Activated CD8-positive, alpha-beta memory T cell treated with anti-CD3 and anti-CD28 coated beads, Interleukin-2, amount 50 U/mL, for 48 hours (primary cell): ENCODE data around the gene COL4A1.

ENCODE experiments used
- DNase-seq: peaks from one replicate; pipeline ENCODE4 v3.0.0-alpha.2; 2020

The COL4A1 gene

DNA sequence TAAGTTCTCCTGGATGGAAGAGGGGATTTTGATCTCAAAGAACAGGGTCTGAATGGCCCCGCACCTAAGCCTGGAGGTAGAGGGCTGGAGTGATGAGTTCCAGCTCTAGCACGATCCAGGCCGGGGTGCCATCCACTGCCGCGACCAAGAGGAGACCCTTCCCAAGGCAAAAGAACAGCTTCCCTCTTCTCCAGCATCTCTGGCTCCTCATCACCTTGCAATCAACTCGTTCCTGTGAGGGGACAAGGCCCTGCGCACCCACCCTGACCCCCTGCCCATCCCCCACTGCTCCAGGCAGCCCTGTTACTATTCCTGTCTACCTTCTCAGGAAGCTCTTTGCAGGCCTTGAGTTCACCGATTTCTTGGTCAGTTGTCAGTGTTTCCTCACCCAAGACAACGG lies 17.8 kb downstream of the COL4A1 start:
- no peak for DNase-seq

DNA sequence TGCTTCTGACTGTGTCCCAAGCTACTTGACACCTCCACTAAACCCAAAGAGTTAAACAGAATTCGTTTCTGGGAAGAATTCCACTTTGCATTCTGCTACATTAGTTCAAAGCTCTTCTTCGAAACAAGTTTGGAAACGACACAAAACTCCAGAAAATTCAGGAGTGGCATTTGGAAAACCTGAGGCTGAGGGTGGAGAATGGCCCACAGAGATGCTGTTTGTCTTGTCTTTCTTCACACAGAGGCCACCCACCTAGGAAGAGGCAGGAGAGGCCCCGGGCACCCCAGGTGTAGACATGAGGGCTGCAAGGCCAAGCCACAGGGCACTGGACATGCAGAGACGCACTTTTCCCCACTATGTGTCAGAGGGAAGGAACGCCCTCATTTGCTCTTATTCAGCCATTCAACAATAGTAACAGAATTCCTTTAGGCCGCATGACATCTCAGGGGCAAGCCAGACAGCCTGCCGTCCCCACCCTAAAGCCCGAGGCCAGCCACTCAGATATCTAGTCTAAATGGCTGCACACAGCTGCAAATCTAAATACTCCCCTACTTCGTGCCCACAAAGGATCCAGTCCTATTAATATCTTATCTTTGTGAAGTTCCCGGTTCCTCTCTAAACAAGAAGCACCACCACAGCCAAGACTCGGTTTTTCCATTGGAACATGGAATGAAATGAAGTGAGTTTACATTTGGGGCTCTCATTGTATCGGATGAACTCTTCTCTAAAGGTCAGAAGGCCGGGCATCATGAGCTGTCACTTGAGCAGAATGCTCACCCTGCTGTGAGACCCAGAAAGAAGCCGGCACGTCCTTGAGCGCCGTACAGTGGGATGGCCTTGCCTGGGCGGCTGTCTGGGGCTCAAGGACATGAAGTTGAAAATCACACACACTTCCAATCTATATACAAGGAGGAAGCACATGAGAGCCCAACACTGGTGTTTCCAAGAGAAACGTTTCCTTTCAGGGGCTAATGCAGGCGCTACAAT lies 19.8 kb downstream of the COL4A1 start:
- no peak for DNase-seq

DNA sequence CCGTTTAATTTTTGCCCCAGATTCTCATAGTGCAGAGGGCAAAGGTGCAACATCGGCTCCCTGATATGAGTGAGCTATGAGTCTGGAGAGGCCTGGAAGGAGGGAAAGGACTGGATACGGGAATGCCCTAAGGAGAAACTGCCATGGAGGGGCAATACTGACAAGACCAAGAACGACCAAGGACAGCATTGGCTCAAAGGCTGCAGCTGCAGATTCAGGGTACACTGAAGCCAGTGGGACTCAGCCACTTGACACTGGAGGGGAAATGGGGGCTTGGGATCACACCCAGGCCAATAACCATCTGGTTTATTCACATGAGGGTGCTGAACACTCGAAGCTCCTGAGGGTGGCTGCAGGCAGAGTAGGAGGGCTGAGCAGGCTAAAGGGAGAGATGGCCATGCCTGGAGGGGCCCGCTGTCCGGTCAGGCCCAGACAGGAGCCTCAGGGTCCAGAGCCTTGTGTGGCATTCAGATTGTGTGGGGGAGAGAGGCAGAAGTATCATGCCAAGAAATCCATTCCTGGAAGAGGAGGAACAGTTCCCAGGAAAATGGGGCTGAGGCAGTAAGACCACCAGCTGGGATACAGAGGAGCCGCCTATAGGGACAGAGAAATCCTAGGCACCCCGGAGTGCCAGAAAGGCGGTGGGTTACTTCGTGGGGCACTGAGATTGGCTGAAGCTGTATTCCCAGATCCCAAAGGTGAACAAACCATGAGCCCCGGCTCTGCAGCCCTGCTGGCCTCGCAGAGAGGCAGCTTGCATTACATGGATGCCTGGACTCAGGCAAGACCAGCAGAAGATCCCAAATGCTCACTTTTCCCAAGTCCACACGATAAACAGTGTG lies 20.7 kb downstream of the COL4A1 start:
- no peak for DNase-seq

DNA sequence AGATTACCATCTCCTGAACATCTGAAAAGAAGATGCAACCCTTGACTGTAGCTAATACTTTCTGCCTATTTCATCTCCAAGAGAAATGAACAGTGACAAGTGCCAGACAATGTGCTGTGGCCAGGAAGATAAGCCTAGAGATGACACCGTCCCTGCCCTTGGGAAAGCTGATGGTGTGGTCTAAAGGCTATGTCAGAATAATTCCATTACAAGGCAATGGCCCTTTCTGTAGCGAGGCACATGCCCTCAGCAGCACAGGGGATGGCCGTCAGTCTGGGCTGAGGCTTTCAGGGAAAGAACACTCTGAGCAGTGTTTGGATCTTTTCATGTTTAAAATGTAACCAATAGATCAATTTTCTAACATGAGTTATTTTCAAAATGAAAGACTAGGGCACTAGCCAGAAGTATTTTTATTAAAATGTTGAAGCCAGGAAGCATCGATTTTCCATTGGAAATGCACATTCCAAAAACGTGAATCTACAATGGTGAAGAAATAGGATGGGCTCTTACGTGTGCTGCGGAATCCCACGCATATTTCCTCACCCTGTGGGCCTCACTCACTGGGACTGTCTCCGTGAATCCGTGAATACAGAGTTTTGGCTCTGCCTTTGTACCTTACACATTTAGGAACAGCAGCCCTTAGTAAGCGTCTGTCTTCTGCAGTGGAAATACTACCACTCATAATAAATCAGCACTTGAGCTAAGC lies 22.0 kb downstream of the COL4A1 start:
- no peak for DNase-seq

DNA sequence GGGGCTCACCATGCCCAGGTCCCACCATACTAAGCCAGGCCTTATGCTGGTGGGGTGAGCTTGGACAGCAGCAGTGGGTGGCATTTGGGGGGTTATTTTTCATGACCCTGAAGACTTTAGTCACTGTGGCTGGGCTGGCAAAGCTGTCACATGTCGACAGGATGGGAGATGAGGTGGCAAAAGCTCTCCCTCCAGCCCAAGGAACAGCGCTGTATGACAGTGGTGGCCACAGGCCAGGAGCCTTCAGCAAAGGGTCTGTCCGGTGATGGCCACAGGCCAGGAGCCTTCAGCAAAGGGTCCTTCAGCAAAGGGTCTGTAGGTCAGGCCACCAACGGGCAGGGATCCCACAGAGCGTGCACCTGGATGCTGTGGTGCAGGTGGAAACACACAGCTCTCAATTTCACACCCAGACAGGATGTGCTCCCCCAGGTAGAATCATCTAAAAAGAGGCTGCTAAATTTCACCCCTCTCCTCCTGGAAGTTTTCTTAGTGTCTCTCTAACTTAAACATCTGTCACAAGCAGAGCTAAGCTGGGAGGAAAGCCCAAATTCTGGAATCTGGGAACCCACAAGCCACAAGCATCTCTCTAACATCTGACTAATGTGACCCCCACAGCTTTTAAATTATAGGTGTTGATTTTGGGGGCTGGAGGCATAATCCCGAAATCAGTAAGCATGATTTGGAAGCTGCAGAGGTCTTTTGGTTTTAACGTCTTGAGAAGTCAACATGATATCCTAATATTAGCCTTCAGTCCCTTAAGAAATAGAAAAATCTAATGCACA lies 23.0 kb downstream of the COL4A1 start:
- DNase-seq, result no peak

DNA sequence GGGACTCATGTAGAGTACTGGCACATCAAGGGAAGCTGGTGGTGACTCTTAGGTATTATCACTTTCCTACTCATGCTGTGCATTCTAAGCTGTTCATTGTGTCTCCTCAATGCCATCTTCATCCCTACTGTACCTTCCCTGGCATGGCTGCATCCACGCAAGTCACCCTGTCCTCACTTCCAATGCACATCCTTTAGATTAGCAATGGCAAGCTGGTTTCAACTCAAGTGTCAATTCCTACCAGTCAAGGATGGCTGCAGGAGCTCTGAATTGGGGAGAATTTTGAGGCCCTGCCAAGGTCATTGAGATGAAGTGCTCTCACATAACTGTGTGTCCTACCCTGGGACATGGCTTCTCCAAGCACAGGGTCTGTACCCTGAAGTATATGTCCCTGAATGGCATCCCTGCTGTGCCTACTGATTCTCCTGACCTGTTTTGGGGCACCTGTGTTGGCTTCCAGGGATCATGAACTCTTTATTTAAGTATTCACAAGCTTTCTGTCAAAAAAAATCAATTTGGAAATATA lies 24.6 kb downstream of the COL4A1 start:
- no peak for DNase-seq

DNA sequence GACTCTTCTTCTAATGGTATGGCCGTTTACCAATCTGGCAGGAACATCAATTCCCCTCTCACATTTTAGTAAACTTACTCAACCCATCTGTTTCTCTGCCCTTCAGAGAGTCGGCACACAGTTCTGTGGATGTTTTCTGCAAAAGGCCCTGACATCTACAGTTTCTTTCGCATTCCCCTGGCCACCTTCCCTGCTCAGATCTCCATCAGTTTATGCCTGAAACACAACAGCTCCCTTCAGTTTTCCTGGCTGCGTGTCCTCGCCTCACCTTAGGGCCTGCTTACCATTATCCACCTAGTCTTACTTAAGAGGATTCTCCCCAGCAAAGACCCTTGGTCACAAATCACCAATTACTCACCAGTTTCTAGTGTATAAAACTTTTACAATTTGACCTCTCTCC lies 25.2 kb downstream of the COL4A1 start:
- no peak for DNase-seq

DNA sequence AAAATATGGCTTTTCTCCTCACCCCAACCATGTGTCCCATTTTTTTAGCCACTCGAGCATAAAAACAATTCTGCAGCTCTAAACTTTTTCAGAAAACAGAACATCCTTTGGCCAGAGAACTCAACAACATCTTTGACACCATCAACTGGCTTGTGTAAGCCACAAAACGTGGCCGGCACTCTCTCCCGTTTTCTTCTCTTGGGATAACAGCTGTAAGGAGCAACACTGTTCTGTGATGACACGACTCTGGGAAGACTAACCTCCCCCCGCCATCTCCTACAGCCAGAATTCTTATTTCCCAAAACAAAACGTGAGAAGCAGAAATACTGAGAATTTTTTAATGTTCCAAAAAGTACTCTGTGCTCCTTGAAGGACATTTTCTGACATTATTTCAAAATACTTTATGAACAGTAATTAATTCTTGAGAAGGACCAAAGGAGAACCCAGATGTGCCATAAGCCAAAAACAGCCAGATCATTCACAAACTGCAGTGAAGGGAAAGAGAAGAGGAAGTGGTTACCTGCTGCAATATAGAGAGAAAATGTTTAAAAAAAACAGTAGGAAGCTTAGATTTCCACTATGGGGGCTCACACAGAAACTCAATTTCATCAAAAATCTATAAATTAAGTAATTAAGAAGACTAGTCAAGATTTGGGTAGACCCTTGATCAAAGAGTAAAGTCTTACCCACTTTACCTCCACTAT lies 25.8 kb downstream of the COL4A1 start:
- no peak for DNase-seq

DNA sequence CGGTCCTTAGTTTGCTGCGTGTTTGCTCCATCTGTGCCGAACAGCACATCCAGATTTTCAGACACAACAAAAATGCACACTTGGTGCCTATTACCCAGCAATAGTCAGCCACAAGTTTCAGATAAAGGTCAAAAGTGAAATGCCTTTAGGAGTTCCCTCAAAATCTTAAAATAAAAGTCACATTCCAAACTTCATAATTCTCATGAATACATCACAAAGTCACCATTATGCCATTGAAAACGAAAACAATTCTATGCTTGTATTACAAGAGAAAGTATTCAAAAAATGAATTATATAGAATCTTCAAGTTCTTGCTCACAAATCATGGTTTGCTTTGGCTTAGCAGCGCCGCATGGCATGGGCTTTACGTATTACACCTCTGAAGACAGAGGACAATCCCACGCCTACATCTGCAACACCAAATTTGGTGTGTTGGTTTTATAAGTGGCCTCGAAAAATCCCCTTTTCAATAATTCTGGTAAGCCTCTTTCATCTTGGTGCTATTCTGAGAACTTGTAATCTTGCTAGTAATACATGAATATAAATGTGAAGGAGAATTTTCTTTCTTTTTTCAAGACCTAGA lies 26.6 kb downstream of the COL4A1 start:
- no peak for DNase-seq

DNA sequence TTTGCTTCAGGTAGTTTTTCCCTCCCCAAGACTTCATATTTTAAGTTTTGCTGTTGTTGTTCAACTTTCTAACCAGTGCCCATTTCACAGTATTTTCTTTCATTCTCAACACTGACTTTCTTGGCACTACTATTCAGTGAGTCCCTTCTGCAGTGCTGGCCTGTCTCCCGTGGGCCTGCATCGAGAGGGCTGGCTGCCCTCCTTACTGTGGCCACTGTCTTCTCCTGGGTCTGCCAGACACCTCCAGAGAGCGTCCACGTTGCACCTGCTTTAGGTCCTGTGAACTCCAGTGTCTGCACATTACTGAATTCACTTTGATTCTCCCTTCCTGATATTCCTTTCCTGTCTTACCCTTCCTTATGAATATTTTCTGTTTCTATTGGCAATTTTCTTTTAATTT lies 27.3 kb downstream of the COL4A1 start:
- DNase-seq, result no peak

DNA sequence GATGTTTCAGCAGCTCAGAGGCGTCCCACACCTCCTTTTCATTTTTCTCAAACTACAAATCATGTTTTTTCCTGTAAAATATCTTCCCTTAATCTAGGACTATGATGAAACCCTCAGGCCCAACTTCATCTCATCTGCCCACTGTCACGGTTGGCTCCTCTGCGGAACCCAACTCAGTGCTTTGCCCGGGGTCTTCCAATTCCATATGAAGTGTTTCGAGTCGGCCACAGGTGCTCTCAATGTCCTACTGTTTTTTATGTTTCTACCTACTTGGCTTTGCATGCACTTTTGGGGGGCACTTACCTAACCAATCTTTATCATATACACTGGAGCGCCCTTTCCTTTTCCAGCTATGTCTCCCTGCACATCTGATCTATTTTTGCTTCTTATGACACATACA lies 28.1 kb downstream of the COL4A1 start:
- DNase-seq, result no peak

DNA sequence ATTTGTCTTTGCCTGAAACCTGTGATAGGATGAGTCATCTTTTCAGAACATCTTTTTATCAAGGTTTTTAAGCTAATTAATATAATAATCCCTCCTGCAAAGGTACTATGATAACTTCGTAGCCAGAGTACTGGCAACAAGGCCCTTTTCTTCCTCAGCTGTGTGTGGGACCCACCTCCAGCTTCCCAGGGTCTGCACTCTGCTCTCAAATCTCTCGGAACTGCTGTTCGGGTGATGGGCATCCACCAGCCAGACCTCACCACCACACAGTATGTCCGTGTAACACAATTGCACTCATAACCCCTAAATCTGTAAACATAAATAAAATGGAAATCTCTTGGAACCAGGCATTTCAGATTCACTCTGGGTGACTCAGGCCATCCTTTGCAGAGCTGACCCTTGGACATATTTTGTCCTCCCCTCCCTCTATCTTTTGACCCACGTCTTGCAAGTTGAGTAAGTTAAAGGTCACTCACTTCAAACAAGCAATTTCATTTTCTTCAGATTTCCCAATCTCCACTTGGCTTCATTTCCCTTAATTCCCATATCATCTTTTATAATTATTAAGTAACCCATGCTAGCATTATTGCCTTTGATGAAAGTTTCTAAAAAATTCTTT lies 29.5 kb downstream of the COL4A1 start:
- no peak for DNase-seq

DNA sequence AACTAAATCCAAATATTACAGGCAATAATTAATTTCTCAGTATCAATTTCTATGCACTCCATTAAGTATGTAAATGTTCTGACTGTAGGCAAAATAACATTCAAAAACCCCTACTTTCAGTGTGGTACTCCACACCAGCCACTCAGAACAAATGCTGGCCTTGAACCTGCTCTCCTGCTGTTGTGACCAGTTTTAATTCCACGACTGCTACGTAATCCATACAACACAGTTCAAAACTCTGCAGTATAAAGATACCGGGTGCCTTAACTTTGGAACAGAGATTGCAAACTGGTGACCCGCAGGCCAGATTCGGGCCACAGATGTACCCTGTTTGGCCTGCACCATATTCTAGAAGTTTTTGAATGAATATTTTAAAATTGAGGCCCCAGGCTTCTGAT lies 30.4 kb downstream of the COL4A1 start:
- no peak for DNase-seq

DNA sequence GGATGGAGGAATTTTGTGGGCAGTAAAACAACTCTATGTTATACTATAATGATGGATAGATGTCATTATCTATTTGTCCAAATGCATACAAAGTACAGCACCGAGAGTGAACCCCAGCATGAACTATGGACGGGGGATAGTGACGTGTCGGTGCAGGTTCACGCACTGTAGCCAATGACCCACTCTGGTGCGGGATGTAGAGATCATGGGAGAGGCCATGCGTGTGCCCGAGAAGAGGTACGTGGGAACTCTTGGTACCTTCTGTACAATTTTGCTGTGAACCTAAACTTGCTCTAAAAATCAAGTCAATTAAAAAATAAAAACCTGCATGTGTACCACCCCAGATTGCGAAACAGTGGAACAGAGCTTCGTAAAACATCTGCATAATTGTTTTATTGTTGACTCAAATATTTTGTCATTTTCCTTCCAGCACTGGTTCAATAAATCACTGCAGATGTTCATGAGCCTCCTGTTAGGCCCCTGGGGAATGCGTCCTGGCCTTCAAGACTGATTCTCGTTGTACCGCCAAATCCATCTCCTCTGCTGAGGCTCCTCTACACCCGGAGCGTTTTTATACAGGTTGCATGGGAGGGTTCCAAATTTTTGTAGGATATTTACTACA lies 30.9 kb downstream of the COL4A1 start:
- DNase-seq, result no peak

DNA sequence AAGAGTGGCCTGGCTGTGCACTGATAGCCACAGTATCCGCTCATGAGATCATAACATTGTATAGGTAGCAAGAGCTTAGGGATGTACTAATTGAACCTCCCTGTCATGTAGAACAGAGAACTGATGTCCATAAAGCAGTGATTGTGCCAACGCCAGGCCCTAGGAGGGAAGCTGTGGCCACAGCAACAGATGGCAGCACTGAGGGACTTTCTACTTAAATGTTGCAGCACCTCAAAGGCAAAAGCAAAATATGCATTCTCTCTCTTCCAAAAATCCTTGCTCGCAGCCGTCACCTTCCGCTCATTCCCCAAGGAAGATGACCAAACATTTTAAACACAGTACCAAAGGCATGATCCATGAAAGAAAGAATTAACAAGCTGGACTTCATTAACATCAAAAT lies 32.3 kb downstream of the COL4A1 start:
- no peak for DNase-seq

DNA sequence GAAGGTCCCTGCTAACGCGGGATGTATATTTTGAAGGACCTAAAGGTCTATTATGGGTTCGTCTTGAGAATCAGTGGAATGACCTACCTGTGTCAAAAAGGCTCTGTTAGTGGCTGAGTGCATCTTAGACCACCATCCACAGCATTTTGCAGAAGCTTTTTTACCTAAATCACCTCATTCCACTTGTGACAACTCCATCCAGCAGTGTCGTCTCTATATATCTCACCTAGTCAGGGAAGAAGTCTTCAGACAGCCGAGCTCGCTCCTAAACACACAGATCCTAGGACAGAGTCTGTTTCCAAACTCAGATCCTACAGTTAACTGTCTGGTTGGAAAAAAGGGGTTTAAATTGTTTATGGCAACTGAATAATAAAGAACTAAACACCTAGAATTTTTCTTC lies 33.7 kb downstream of the COL4A1 start:
- no peak for DNase-seq

DNA sequence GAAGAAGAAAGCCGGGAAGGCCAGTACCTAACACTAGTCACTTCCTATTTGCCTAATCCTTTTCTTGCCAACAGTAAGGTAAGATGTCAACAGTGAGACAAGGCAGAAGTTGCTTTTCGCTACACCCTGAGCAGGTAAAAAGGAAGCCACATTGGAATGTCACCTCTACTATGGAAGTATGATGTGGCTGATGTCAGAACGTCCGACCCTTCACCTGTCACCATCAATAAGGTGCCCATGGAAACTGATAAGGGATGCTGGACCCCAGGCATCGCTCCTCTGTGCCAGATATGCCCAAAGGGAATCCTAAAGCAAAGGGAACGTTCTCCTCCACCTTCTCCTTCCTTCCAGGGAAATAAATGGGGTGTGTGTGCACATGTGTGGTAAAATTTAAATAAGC lies 34.3 kb downstream of the COL4A1 start:
- DNase-seq, result no peak

DNA sequence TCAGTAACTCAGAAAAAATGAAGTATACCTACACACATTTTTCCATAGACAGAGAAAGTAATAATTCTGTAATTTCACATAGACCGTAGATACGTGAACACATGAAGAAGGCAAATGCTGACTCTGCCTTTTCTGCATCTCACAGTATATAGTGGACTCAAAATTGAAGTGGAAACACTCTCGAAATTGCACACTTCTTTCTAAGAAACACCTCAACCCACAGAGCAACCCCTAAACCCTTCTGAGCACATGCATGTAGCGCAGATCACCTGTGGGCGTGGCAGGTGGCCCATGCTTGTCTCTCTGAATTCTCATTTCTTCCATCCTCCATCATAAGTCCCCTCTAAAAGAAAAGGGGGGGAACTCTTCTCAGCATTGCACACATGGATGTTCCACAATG lies 34.7 kb downstream of the COL4A1 start:
- DNase-seq, result no peak

DNA sequence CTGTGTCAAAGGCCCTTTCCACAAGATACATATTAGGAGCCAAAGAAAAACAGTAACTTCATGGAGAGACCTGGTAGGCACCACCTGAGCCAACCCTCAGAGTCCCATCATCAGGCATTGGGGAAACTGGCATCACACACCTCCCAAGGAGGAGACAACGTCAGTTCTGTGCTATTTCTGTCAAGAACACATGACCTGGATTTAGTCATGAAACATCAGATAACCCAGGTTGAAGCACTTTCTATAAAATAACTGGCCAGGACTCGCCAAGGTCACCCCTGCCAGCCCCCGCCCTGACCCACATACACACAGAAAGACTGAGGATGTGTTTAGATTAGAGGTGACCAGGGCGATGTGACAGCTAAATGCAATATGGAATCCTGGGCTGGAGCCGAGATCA lies 35.6 kb downstream of the COL4A1 start:
- no peak for DNase-seq

DNA sequence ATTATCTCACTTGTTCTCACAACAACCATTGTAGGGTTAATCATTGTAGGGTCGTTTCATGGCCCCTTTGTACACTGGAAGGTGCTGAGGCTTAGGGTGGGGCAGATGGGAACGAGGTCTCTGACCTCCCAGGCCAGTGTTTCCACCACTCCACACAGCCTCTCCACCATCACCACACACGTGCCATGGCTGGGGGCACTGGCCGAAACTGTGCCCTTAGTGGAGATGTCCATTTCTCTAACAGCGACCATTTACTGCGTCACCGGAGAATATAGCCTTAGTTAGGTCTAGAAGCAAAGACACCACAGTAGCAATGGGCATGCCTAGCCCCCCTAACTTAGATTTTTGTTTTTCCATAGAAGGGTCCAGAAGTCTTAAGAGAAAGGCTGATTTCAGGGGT lies 36.5 kb downstream of the COL4A1 start:
- DNase-seq, result no peak
